Hepatocyte (in vitro differentiated cells): ENCODE data around the gene DDIT4. TPM values are rescaled to one million over a fixed set of nuclear protein-coding genes. Genes with fewer than 3 reads are reported as not detected.
"Not testable (repeated sequence)": the region's sequence is repeated elsewhere in the genome, so short reads cannot be mapped to it uniquely, and the experiment has no call there.

Source experiments
- DNase-seq: peaks from one replicate; pipeline ENCODE4 v3.0.0-alpha.2; 2016; ENCODE audit warnings: low spot score
- H2AFZ ChIP-seq: fragments of 200-600 bp; sonication (generic); 2 replicates; pipeline ENCODE4 v1.6.0; 2016; ENCODE audit warnings: antibody characterized with exemption, mild to moderate bottlenecking
- H3K27ac ChIP-seq: fragments of 200-600 bp; sonication (generic); 2 replicates; pipeline ENCODE4 v1.5.1; 2016; ENCODE audit warnings: mild to moderate bottlenecking
- H3K27me3 ChIP-seq: fragments of 200-600 bp; sonication (generic); 2 replicates; pipeline ENCODE4 v1.6.1; 2016
- H3K36me3 ChIP-seq: fragments of 200-600 bp; sonication (generic); replicated peaks from 2 replicates; pipeline ENCODE4 v1.5.1; 2016; ENCODE audit warnings: low read depth; ENCODE audit not compliant: insufficient read depth
- H3K4me1 ChIP-seq: fragments of 200-600 bp; sonication (generic); 2 replicates; pipeline ENCODE4 v1.5.1; 2016; ENCODE audit warnings: mild to moderate bottlenecking, moderate library complexity; ENCODE audit not compliant: insufficient read depth
- H3K4me2 ChIP-seq: fragments of 200-600 bp; sonication (generic); 2 replicates; pipeline ENCODE4 v1.6.0; 2016
- H3K4me3 ChIP-seq: fragments of 200-600 bp; sonication (generic); 2 replicates; pipeline ENCODE4 v1.5.1; 2016; ENCODE audit warnings: mild to moderate bottlenecking
- H3K79me2 ChIP-seq: fragments of 200-600 bp; sonication (generic); 2 replicates; pipeline ENCODE4 v1.6.0; 2017; ENCODE audit warnings: mild to moderate bottlenecking
- H3K9me2 ChIP-seq: fragments of 200-600 bp; sonication (generic); replicated peaks from 2 replicates; pipeline ENCODE4 v1.6.0; 2017; ENCODE audit warnings: mild to moderate bottlenecking; ENCODE audit not compliant: insufficient read depth
- H3K9me3 ChIP-seq: fragments of 200-600 bp; sonication (generic); 2 replicates; pipeline ENCODE4 v1.5.1; 2016; ENCODE audit warnings: low read depth, mild to moderate bottlenecking
- H4K20me1 ChIP-seq: fragments of 200-600 bp; sonication (generic); 2 replicates; pipeline ENCODE4 v1.6.0; 2016; ENCODE audit warnings: mild to moderate bottlenecking; ENCODE audit not compliant: insufficient read depth, poor library complexity, severe bottlenecking
- CTCF ChIP-seq: fragments of 200-600 bp; sonication (generic); IDR thresholded peaks from 2 replicates; pipeline ENCODE4 v1.5.1; 2016; ENCODE audit warnings: antibody characterized with exemption, mild to moderate bottlenecking; ENCODE audit not compliant: poor library complexity
- EZH2 ChIP-seq: fragments of 200-600 bp; sonication (generic); IDR thresholded peaks from 2 replicates; pipeline ENCODE4 v1.6.1; 2016; ENCODE audit warnings: antibody characterized with exemption, mild to moderate bottlenecking, borderline replicate concordance
- EZH2phosphoT487 ChIP-seq: fragments of 200-600 bp; sonication (generic); IDR thresholded peaks from one replicate; pipeline ENCODE4 v1.6.1; 2018; ENCODE audit warnings: antibody characterized with exemption, mild to moderate bottlenecking, low read depth, moderate library complexity; ENCODE audit not compliant: unreplicated experiment, severe bottlenecking
- WGBS: methylation state at CpG from one replicate; pipeline ENCODE4 v1.1.6; 2016; ENCODE audit warnings: low lambda C conversion rate; ENCODE audit errors: missing lambda C conversion rate; 5-methylcytosine and 5-hydroxymethylcytosine counted together
- polyA plus RNA-seq: library from polyadenylated mRNA; unstranded; fragments of >200 nt; fragmentation: Nextera tagmentation; extraction: Ambion mirVana; gene quantifications from 2 replicates; pipeline ENCODE4 v1.2.1, GENCODE V29; 2016
- total RNA-seq: library from RNA; depleted of rRNA; stranded (reverse); fragments of >200 nt; gene quantifications from 2 replicates; pipeline ENCODE4 v1.2.3, GENCODE V29; 2014

Gene DDIT4
- total RNA-seq: 162 and 165 TPM in 2 replicates
- 189 and 235 TPM in 2 replicates for polyA plus RNA-seq

- peak within 1 kb of the TSS; percentile 16 for H2AFZ ChIP-seq
- WGBS: 0% methylated on average over 64 of the region's 67 CpGs
- peaks cover 24% of the 10 kb centered on the region for H3K79me2 ChIP-seq
Measured at GRCh38 chr10:72273410-72274212, at the start of gene DDIT4. Gene DDIT4, plus strand, starts transcription at chr10:72273924. Its CDS starts 293 bp downstream, at chr10:72274217.

GRCh38 chr10:72224191-72224590 is 49.5 kb upstream of the DDIT4 start:
- H3K27ac ChIP-seq, H4K20me1 ChIP-seq, H3K4me2 ChIP-seq, H3K9me2 ChIP-seq, H2AFZ ChIP-seq, H3K4me3 ChIP-seq, DNase-seq, H3K4me1 ChIP-seq, H3K27me3 ChIP-seq, H3K36me3 ChIP-seq, H3K9me3 ChIP-seq: not testable (repeated sequence)
- H3K79me2 ChIP-seq: peaks cover 85% of the 10 kb centered on the region
- 94% methylated on average over 6 of the region's 6 CpGs for WGBS

More at GRCh38 chr10:72273410-72274212, at the start of gene DDIT4:
- Histone ChIP-seq H3K4me1 (peaks cover 36% of the 10 kb centered on the region), H3K27ac (peak within 1 kb of the TSS; percentile 94), H3K36me3 (peaks cover 3% of the 10 kb centered on the region), H3K9me2 (no peaks in the 10 kb centered on the region), H3K27me3 (no peaks in the 10 kb centered on the region), H4K20me1 (peaks cover 23% of the 10 kb centered on the region), H3K4me3 (peak within 1 kb of the TSS; percentile 78), H3K9me3 (no peaks in the 10 kb centered on the region), H3K4me2 (peak within 1 kb of the TSS; percentile 92)
- TF ChIP-seq EZH2 (no peak), CTCF (no peak), EZH2phosphoT487 (no peak)
- DNase-seq: peak; percentile 100

GRCh38 chr10:72226418-72227027 is 47.2 kb upstream of the DDIT4 start:
- H4K20me1 ChIP-seq: peaks cover 3% of the 10 kb centered on the region
- no peak overlapping the region for H3K4me3 ChIP-seq
- H3K27me3 ChIP-seq: no peaks in the 10 kb centered on the region
- H3K9me3 ChIP-seq: no peaks in the 10 kb centered on the region
- H3K27ac ChIP-seq: no peak overlapping the region
- no peak overlapping the region for H2AFZ ChIP-seq
- H3K9me2 ChIP-seq: no peaks in the 10 kb centered on the region
- TF ChIP-seq CTCF: no peak
- TF ChIP-seq EZH2phosphoT487: no peak
- TF ChIP-seq EZH2: no peak
- H3K79me2 ChIP-seq: peaks cover 91% of the 10 kb centered on the region
- DNase-seq: no peak
- no peak overlapping the region for H3K4me2 ChIP-seq
- H3K36me3 ChIP-seq: no peaks in the 10 kb centered on the region
- WGBS: 86% methylated on average over 6 of the region's 6 CpGs
- no peaks in the 10 kb centered on the region for H3K4me1 ChIP-seq

GRCh38 chr10:72227826-72228225 is 45.9 kb upstream of the DDIT4 start:
- 85% methylated on average over 6 of the region's 6 CpGs for WGBS
- H3K4me2 ChIP-seq: no peak overlapping the region
- H3K9me3 ChIP-seq: no peaks in the 10 kb centered on the region
- no peaks in the 10 kb centered on the region for H3K27me3 ChIP-seq
- H3K4me1 ChIP-seq: no peaks in the 10 kb centered on the region
- TF ChIP-seq EZH2phosphoT487 (no peak), EZH2 (no peak), CTCF (no peak)
- H3K4me3 ChIP-seq: no peak overlapping the region
- H3K36me3 ChIP-seq: no peaks in the 10 kb centered on the region
- H2AFZ ChIP-seq: no peak overlapping the region
- no peak overlapping the region for H3K27ac ChIP-seq
- no peak for DNase-seq
- no peaks in the 10 kb centered on the region for H3K9me2 ChIP-seq
- peaks cover 3% of the 10 kb centered on the region for H4K20me1 ChIP-seq
- peaks cover 85% of the 10 kb centered on the region for H3K79me2 ChIP-seq
